OCI-LY3 (cell line): ENCODE data around the gene ELF3.

ENCODE experiments used
- EZH2phosphoT487 ChIP-seq: fragments of 200-600 bp; shearing (Covaris generic); IDR thresholded peaks from 2 replicates; pipeline ENCODE4 v1.6.1; 2018; ENCODE audit warnings: antibody characterized with exemption, mixed run types, low read depth
- TF ChIP-seq, protein P1 (sequence below): fragments of 200-600, 300-600 bp; sonication (generic); IDR thresholded peaks from 2 replicates; pipeline ENCODE4 v1.5.1; 2014; ENCODE audit warnings: antibody characterized with exemption, low read length, low read depth

DNA sequence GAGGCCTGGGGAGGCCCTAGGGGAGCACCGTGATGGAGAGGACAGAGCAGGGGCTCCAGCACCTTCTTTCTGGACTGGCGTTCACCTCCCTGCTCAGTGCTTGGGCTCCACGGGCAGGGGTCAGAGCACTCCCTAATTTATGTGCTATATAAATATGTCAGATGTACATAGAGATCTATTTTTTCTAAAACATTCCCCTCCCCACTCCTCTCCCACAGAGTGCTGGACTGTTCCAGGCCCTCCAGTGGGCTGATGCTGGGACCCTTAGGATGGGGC, 5.2 kb downstream of the ELF3 start:
- TF ChIP-seq, protein P1, sequence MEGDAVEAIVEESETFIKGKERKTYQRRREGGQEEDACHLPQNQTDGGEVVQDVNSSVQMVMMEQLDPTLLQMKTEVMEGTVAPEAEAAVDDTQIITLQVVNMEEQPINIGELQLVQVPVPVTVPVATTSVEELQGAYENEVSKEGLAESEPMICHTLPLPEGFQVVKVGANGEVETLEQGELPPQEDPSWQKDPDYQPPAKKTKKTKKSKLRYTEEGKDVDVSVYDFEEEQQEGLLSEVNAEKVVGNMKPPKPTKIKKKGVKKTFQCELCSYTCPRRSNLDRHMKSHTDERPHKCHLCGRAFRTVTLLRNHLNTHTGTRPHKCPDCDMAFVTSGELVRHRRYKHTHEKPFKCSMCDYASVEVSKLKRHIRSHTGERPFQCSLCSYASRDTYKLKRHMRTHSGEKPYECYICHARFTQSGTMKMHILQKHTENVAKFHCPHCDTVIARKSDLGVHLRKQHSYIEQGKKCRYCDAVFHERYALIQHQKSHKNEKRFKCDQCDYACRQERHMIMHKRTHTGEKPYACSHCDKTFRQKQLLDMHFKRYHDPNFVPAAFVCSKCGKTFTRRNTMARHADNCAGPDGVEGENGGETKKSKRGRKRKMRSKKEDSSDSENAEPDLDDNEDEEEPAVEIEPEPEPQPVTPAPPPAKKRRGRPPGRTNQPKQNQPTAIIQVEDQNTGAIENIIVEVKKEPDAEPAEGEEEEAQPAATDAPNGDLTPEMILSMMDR: no peak
- TF ChIP-seq EZH2phosphoT487: no peak
